ENCODE data around the gene ATRNL1.

Gene ATRNL1

DNA sequence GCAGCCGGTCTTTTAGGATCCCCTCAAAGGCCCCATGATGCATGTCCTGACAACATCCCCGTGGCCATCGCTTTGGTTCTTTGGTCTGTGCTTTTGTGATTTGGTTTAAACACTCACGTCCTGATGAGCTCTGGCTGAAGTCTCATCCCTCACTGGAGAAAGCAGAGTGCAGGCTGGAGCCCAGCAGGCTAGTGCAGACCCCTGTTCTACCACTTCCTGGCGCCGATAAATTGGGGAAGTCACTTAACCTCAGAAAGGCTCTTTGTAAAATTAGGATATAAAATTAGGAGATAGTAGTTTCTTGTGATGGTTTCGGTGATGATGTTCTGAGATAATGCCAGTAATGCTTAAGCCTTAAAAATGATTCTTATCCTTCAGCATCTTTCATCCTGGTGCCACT, 872.2 kb downstream of the ATRNL1 start:
- Histone ChIP-seq H4K20me1 (ENCODE audit: insufficient read depth, low read length) (no peaks in the 10 kb centered on the region), H2AFZ (ENCODE audit: low read length) (no peak overlapping the region), H3K27ac (ENCODE audit: low read length) (no peak overlapping the region), H3F3A (ENCODE audit: insufficient read depth, low read length) (no peaks in the 10 kb centered on the region), H3K27me3 (replicated peaks; ENCODE audit: insufficient read depth, low read length) (no peaks in the 10 kb centered on the region), H3K79me2 (ENCODE audit: low read length) (no peaks in the 10 kb centered on the region), H3K9me3 (replicated peaks; ENCODE audit: insufficient read depth, low read length) (no peaks in the 10 kb centered on the region), H3K4me1 (ENCODE audit: low read length) (peaks cover 11% of the 10 kb centered on the region), H3K4me3 (ENCODE audit: low read length) (no peak overlapping the region), H3K9me2 (replicated peaks; ENCODE audit: insufficient read depth, low read length) (no peaks in the 10 kb centered on the region), H3K36me3 (replicated peaks; ENCODE audit: insufficient read depth, low read length) (no peaks in the 10 kb centered on the region), H3K9ac (ENCODE audit: low read length) (no peak overlapping the region), H3K4me2 (ENCODE audit: low read depth, low read length) (no peak overlapping the region)
- no peak for DNase-seq
- TF ChIP-seq EZH2 (optimal IDR thresholded peaks at IDR 0.05; ENCODE audit: low read depth, low read length) (no peak), EZH2phosphoT487 (IDR thresholded peaks at IDR 0.05; ENCODE audit: low read length) (no peak)
- TF ChIP-seq, protein P1, sequence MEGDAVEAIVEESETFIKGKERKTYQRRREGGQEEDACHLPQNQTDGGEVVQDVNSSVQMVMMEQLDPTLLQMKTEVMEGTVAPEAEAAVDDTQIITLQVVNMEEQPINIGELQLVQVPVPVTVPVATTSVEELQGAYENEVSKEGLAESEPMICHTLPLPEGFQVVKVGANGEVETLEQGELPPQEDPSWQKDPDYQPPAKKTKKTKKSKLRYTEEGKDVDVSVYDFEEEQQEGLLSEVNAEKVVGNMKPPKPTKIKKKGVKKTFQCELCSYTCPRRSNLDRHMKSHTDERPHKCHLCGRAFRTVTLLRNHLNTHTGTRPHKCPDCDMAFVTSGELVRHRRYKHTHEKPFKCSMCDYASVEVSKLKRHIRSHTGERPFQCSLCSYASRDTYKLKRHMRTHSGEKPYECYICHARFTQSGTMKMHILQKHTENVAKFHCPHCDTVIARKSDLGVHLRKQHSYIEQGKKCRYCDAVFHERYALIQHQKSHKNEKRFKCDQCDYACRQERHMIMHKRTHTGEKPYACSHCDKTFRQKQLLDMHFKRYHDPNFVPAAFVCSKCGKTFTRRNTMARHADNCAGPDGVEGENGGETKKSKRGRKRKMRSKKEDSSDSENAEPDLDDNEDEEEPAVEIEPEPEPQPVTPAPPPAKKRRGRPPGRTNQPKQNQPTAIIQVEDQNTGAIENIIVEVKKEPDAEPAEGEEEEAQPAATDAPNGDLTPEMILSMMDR (IDR thresholded peaks at IDR 0.05; ENCODE audit: low read length) = no peak

DNA sequence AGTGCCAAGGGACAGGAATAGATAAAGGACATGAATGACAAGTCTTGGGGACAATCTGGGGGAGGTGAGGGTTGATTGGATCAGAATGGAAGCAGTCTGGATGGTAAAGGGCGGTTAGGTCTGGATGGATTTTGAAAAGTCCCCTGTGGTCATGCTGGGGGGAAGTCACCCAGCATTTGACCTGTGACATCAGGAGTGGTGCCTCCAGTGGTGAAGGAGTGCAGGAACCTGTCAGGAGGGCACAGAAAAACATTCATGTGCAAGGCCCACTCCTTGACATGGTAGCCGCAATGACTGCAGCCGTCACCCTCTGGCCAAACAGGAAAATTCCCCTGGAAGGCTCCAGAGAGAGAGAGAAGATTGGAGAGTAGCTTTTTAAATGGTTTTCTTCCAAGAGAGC, 875.1 kb downstream of the ATRNL1 start:
- Histone ChIP-seq H4K20me1 (ENCODE audit: insufficient read depth, low read length) (no peaks in the 10 kb centered on the region), H3K27ac (ENCODE audit: low read length) (no peak overlapping the region), H3F3A (ENCODE audit: insufficient read depth, low read length) (no peaks in the 10 kb centered on the region), H2AFZ (ENCODE audit: low read length) (no peak overlapping the region), H3K4me3 (ENCODE audit: low read length) (no peak overlapping the region), H3K9me2 (replicated peaks; ENCODE audit: insufficient read depth, low read length) (no peaks in the 10 kb centered on the region), H3K36me3 (replicated peaks; ENCODE audit: insufficient read depth, low read length) (no peaks in the 10 kb centered on the region), H3K9me3 (replicated peaks; ENCODE audit: insufficient read depth, low read length) (no peaks in the 10 kb centered on the region), H3K27me3 (replicated peaks; ENCODE audit: insufficient read depth, low read length) (no peaks in the 10 kb centered on the region), H3K4me1 (ENCODE audit: low read length) (peaks cover 10% of the 10 kb centered on the region), H3K4me2 (ENCODE audit: low read depth, low read length) (no peak overlapping the region), H3K79me2 (ENCODE audit: low read length) (no peaks in the 10 kb centered on the region), H3K9ac (ENCODE audit: low read length) (no peak overlapping the region)
- DNase-seq = no peak
- no peak for TF ChIP-seq EZH2 (optimal IDR thresholded peaks at IDR 0.05; ENCODE audit: low read depth, low read length)
- TF ChIP-seq, protein P1 (IDR thresholded peaks at IDR 0.05; ENCODE audit: low read length) = no peak
- TF ChIP-seq EZH2phosphoT487 (IDR thresholded peaks at IDR 0.05; ENCODE audit: low read length) = no peak

DNA sequence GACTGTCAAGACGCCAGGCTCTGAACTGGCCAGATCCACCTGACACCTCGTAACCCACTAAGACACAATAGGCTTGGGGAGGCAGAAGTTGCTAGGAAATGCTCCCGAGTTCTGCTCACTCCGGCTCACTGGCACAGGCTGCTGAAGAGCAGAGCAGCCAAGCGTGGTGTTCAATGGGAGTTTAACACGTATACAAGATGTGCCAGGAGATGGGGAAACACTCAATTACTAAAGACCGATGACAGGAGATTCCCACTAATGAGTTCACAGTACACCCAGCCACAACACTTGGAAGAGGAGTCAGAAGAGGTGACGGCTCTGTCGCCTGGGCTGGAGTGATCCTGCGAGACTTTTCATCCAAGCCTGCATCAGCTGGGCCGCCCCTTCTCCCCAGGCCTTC, 876.4 kb downstream of the ATRNL1 start:
- no peak overlapping the region for H3K4me3 ChIP-seq (ENCODE audit: low read length)
- H2AFZ ChIP-seq (ENCODE audit: low read length) = no peak overlapping the region
- no peaks in the 10 kb centered on the region for H3K9me3 ChIP-seq (replicated peaks; ENCODE audit: insufficient read depth, low read length)

More for the DNA sequence above, 876.4 kb downstream of the ATRNL1 start:
- Histone ChIP-seq H3F3A (ENCODE audit: insufficient read depth, low read length) (no peaks in the 10 kb centered on the region), H3K4me2 (ENCODE audit: low read depth, low read length) (no peak overlapping the region), H3K27me3 (replicated peaks; ENCODE audit: insufficient read depth, low read length) (no peaks in the 10 kb centered on the region), H3K36me3 (replicated peaks; ENCODE audit: insufficient read depth, low read length) (no peaks in the 10 kb centered on the region), H4K20me1 (ENCODE audit: insufficient read depth, low read length) (no peaks in the 10 kb centered on the region), H3K9ac (ENCODE audit: low read length) (no peak overlapping the region), H3K79me2 (ENCODE audit: low read length) (no peaks in the 10 kb centered on the region), H3K4me1 (ENCODE audit: low read length) (no peaks in the 10 kb centered on the region), H3K9me2 (replicated peaks; ENCODE audit: insufficient read depth, low read length) (no peaks in the 10 kb centered on the region), H3K27ac (ENCODE audit: low read length) (no peak overlapping the region)
- DNase-seq = no peak
- TF ChIP-seq EZH2 (optimal IDR thresholded peaks at IDR 0.05; ENCODE audit: low read depth, low read length) (no peak), EZH2phosphoT487 (IDR thresholded peaks at IDR 0.05; ENCODE audit: low read length) (no peak)
- TF ChIP-seq, protein P1 (IDR thresholded peaks at IDR 0.05; ENCODE audit: low read length) = no peak

Data from MM.1S (cell line).